IPS DF 19.7 (cell line): Measurements from ENCODE around the gene BMP7.
"Not testable (repeated sequence)": the region's sequence is repeated elsewhere in the genome, so short reads cannot be mapped to it uniquely, and the experiment has no call there.

Experiments
- DNase-seq: peaks from one replicate; pipeline ENCODE4 v3.0.0-alpha.2; 2013; ENCODE audit warnings: low read depth, low spot score

The BMP7 gene

DNA sequence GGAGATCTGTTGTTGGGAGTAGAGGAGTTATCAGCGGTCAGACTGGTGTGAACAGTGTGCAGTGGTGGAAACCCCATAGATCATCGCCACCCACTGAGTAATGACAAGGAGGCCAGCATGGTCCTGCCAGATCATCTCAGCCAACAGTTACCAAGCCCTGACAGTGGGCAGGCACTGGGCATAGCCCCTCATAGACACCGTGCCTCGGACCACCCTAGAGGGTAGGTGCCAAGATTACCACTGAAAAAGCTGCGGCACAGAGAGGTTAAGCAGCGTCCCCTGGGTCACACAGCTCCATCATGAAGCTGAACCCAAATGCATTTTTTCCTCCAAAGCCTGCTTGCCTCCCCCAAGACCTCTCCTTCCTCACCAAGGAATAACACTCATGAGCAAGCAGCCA, 21.5 kb upstream of the BMP7 start:
- no peak for DNase-seq

DNA sequence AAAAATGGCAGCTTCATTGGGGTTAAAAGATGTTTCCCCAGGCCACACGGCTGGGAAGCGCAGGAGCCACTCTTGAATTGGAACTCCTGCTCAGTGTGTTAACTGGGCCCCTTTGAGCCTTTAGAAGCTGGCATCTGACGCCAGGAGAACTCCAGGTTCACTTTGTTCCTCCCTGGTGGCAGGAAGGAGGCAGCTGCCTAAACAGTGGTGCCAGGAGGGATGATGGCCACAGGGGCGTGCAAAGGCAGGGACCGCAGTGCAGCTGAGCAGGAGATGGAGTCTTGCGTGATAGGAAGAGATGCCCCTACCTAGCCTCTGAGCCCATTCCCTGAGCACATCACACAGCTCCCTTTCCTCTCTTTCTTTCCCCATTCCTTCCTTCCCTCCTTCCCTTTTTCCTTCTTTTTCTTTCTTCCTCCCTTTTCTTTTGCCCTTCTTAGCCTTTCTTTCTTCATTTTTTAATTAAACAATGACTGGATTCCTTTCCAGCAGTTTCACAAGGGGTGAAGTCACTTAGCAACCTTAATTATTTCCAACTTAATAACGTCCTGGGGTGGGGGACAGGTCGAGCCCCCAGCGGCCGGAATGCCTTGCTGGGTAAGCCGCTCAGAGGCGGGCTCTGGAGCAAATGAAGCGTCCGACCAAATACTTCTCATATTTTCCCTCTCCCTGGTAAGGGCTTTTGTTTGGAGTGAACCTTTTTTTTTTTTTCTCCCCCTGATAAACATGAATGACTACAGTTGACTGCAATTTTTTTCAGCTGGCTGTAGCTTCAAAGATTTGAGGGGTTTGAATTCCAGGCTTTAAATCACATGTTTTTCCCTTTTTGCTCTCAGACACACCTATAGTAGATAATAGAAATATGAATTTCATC, 20.8 kb upstream of the BMP7 start:
- no peak for DNase-seq

DNA sequence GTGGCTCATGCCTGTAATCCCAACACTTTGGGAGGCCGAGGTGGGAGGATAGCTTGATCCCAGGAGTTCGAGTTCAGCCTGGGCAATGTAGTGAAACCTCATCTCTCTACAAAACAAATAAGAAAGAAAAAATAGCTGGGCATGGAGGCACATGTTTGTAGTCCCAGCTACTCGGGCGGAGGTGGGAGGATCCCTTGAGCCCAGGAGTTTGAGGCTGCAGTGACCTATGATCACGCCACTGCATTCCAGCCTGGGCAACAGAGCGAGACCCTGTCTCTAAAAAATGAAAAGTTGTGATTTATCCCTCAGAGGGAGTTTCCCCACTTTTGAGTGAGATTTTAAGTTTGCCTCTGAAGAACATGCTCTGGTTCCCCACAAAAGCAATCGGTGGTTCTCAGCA, 17.4 kb upstream of the BMP7 start:
- no peak for DNase-seq

DNA sequence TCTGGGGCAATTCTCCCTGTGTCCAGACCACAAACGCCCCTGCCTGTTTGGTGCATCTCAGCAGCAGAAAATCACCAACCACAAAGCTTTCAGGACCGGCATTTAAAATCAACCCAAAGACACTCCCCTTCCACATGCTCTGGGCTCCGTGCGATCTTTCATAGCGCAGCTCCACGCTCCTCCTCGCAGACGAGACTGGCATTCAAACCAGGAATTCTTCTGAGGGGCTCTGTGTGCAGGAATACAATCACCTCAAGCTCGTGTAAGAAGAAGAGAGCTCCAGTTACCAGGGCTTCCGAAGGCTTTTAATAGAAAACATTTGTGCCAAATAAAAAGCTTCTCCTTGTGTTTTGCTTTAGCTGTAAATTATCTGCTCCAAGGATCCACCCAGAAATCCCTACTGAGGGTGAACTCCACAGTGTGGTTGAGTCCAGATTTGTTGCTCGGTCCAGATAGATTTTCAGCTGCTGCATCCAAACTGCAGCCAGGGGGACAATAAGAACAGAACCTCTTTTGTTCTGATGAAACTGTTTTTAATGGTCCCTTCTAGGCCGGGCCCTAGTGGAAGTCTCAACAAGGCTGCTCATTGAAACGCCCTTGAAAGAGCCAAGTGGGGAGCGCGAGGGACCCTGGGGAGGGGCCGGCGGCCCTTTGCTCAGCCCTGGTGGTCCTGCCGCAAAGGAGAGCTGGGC, 16.4 kb upstream of the BMP7 start:
- no peak for DNase-seq

DNA sequence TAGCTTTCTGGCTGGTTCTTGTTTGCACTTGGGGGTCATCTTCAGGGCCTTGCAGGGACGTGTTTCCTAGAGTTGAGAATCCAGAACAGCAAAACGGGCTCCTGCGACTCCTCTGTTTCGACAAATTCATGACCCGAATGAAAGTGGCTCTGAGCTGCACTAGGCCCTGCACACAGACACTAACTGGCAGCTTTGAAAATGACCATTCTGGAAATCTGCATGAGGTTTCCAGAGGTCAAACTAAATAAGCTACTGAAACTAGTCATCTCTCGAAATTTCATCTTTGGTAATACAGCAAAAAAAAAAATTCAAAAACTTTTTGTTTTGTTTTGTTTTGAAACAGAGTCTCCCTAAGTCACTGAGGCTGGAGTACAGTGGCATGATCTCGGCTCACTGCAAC, 15.5 kb upstream of the BMP7 start:
- DNase-seq = no peak

DNA sequence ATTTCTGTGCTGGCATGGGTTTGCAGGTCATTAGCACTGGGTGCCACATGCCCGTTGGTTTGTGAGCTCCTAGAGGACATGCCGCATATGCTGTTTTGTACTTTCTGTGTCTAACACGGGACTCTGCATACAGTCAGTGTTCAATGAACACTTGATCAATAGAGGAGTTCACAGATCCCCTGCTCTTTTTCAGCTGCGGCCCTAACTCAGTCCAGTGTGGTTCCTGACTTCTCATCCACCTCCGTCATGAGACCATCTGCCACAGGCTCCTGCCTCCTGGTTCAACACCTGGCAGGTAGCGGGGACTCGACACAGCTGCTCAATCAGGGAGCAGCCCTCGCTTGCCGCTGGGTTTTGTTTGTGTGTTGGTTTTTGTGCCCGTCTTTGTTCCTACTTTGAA, 13.8 kb upstream of the BMP7 start:
- DNase-seq = no peak

DNA sequence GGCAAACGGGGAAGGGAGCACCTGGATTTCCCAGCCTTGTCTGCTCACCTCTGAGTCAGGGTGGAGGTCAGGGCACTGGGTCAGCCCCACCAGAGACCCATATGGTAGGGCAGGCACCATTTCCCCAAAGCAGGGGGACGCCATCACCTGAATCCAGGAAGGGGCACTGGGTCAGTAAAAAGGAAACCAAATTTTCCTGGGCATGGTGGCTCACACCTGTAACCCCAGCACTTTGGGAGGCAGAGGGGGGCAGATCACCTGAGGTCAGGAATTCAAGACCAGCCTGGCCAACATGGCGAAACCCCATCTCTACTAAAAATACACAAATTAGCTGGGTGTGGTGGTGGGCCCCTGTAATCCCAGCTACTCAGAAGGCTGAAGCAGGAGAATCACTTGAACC, 13.1 kb upstream of the BMP7 start:
- DNase-seq = not testable (repeated sequence)

DNA sequence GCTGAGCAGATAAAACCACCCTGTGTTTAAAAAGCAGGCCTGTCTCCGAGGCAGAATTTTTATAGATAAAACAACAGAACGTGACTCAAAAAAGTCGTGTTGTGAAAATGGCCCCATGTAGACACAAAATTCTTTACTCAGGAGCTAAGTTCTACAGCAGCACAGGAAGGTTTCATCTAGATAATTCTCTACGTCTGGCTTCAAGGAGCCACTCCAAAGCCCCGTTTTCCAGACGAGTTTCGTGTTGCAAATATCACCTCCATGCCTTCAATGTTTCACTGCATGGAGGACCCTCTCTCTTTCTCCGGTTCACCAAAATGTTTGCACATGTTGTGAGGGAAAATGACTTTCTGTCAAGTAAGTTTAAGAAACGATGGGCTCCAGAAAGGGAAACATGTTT, 12.0 kb upstream of the BMP7 start:
- no peak for DNase-seq

DNA sequence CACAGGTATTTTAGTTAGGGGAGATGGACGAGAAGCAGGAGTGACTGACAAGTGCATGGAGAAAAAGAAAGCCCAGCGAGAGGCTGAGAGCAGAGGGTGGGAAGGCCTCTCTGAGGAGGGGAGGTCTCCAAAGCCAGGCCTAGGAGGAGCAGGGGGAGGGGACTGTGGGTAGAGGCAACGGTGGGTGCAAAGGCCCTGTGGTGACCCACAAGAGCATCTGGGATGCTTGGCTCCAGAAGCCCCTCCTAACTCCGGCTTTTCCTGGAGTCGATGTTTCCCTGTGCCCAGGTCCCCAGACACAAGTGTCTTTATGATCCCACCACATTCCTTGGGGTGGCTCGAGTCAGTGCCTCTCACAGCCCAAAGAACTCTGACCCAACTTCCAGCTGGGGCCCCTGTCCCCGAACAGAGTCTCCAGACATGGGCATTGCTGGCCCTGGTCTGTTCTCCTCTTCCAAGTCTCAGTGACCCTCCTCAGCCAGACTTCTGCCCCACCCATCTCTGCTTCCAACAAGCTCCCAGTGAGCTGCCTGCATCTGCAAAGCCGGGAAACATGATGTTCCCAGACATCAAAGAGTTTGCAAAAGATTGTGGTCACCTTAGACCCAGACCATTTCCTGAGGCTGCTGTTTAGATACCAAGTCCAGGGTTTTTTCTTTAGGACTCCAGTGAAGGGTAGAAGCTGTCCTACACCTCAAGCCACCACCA, 11.1 kb upstream of the BMP7 start:
- no peak for DNase-seq

DNA sequence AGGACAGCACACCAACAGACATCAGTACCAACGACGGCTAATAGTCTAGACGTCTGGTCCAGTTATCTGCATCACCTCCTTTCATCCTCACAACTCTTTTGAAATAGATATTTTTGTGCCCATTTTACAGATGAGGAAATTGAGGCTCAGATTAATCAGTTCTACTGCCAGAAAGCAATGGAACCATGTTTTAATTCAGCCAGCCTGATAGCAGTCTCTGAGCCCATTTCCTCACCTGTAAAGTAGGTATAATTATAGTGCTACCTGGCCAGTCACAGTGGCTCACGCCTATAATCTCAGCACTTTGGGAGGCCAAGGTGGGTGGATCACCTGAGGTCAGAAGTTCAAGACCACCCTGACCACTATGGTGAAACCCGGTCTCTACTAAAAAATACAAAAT, 9.8 kb upstream of the BMP7 start:
- DNase-seq = no peak

DNA sequence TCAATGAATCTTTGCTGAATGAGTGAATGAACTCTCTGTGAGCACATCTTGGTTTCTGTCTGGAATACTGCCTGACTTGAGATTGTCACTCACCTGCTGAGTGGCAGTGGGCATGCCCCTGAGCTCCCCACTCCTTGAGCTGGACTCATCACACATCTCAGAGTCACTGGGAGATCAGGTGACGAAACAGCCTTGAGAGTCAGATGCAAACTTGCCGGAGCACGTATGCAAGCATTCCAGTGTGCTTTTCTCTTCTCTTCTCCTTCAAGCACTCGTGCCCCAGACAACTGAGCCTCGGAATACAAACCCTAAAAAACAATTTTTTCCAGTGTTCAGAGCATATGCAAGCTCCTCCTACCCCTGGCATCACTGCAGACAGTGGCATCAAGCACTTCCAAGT, 9.4 kb upstream of the BMP7 start:
- DNase-seq = no peak

DNA sequence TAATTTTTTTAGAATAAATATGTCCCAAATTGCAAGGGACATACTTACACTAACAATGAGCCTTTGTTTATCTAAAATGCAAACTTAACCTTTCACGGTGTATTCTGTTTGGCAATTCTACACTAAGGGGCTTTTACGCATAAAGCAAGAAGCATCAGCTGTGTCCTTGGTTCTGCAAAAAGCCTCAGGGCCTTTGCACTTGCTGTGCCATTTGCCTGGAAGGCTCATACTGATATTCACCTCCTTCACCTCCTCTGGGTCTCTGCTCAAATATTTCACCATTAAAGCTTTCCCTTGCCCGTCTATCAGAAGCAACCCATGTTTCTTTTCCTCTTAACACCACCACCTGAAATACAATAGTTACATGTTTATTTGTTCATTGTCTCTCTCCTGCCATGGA, 8.9 kb upstream of the BMP7 start:
- DNase-seq = no peak

DNA sequence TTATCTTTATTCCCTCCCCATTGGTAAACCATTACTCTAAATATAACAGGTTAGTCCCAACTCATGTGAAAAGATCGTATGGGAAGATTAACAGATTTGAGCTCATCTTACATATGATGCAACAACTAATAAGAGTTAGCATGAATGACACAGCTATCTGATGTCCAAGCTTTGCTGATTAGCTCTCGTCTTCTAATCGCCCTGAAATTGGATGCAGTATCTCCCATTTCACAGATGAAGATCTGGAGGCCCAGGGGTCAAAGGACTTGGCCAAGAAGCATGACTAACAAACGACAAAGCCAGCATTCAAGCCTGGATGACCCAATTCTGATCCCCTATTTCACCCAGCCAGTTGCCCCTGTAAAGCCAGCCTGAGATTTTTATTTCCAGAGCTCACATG, 8.4 kb upstream of the BMP7 start:
- DNase-seq = no peak

DNA sequence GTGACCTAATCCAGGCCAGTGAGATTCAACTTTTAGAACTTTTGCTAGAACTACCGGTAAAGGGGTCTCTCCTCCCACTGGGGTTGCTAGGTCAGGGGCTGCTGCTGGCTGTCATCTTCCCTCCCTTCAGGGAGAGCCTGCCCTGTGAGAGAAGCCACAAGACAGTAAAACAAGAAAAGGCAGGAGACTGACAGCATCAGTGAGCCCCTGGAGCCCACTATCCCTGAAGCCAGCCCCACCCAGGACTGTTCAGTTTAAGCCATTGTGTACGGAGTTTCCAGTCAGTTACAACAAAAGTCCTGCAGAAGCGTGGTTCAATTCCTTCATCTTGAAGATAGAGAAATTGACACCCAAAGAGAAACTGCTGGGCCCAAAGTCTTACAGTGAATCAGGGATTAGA, 7.9 kb upstream of the BMP7 start:
- no peak for DNase-seq

DNA sequence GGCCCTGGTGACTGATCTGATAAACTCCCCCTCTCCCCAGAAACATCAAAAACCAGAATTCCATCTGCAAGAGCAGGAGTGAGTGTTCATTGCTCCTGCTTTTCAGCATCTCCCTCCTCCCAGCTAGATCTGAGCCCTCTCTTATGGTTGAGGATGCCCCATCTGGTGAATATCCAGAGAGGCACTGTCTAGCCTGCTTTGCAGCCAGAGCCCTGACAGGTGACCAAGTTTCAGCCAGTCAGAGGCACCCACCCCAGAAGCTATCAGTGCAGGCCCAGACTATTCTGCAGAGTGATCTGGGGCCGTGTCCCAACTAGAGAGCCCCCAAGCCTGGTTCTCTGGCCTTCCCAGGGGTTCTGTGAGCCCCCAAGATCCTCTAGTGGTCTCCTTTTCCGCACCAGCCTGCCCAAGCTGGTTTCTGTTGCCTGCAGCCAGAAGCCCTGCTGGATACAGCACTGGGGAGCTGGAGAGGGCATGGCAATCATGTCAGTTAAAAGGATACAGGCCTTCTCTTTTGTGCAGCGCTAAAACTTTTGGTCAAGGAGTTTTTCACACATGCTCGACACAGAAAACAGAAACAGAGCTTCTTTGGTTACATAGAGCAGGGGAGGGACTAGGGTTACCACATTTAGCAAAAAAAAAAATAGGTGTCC, 6.6 kb upstream of the BMP7 start:
- DNase-seq = no peak

DNA sequence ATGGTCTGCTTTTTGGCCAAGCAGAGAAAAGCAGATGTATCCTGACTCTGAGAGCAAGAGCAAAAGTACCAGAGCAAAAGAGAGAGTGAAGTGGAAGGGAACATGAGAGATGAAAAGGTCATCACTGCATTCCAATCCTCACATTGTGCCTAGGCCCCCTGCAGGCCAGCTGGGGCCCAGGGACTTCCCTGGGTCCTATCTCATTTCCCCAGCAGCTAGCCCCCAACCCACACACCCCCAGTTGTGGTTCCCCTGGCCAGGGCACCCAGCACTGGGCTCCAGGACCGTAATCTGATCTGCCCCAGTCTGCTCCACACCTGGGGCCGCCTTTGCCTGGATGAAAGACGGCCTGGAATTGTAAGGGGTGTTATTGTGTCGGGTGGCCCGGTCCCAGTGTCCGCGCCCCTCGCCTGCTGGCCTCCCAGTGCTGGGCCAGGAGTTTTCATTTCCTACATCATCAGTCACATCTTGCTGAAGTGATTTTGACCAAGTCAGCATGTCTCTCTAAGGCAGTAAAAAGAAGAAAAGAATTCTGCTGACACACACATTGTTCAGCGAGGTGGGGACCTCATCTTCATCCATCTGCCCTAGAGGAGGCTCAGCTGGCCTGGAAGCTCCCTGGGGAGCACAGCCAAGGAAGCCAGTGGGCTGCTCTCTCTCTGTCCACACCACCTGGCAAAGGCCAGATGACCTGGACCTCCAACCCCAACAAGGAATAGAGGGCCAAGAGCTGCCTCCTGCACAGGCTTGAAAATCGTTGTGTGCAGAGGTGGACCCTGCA, 4.0 kb upstream of the BMP7 start:
- DNase-seq = no peak

DNA sequence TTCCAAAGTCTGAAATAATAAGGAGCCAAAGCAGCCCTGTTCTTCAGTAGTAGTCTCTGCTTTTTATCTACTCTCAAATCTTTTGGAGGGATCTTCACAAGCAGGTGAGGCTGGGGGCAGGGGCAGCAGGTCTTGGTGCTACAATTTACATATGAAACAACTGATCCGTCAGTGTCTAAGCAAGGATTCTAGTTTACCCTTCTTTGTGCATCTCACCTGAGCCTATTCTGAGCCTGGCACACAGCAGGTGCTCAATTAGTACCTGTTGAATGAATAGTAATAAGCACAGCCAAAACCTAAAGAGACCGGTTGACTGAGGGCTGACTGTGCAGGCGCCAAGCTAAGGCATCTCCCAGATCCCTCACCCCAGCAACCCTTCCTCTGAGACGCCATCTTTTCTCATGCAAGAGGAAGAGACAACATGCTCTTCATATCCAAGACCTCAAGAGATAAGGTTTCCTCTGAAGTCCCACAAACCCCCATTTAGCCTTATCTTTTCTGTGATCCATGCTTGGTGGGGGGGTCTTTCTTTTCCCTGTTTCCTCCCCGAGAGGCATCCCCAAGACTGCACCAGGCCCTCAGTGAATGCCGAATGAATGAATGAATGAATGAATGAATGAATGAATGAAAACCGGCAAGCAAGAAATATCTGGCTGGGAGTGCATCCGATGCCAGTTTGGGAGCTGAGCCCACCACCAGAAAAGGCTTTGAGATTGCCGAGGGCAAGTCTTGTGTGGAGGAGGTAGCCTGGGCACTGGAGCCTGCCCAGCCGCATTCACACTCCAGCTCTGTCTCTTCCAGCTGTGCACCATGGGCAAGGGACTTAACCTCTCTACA, 2.9 kb upstream of the BMP7 start:
- no peak for DNase-seq

DNA sequence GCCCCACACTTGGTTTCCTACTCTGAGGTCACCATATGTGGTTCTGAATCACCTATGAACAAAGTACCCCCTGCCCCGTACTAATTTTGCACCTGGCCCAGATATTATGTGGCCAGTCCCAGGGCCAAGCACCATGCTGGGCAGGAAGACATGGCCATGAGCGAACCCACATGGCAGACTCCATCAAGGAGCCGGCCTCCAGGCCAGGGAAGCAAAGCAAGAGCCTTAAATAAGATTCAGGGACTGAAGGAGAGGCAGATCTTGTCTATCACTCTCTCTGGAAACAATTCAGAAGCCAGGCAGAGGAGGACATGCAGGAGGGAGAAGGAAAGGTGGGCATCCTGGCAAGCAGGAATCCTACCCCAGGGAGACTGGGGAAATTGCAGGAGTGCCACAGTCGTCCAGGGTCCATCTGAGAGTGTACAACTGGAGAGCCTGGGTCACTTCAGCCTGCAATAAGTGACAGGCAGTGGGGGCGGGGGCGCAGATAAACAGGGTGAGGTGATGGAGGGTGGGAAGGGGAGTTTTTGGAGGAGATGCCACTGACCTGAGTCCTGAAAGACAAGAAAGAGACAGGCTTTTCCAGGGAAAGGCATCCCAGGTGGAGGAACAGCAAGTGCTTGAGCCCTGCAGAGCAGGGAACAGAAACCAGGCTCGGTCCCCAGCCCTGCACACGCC, 2.1 kb upstream of the BMP7 start:
- DNase-seq = no peak

DNA sequence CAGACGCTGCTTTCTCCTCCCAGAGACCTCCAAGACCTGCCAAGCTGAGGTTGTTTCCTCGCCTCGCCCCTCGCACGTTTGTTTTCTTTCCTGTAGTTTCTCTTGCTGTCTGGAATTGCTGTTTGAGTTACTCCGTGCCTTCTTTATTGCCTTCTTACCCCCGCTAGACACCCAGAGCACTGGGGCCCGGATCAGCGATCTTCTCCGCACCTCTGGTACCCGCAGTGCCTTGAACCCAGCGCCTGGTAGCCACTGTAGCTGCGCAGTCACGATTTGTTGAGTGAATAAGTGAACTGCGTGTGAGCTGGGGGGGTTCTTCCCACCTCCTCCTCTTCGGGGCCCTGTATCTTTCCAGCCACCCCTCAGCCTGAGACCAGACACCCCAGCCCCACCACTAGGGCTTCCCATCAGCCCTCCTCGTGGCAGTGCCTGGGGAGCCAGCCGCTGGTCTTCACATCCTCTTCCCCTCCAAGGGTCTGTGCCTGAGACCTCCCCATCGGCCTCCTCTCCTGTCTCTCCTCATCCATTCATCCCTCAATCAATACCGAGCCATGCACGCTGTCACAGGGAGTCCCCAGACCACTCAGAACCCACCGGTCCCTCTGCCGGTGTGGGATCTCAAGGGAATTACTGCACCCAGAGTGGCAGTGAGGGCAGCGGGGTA, 849 bp upstream of the BMP7 start:
- DNase-seq = no peak

DNA sequence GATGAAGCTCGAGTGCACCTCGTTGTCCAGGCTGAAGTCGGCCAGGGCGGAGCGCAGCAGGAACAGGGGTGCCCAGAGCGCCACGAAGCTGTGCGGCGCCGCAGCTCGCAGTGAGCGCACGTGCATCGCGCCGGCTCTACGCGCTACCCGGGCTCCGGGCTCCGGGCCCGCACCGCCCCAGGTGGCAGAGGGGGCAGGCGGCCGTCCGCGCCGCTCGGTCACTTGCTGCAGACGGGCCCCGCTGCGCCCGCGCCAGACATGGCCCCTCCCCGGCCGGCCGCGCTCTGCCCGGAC, 497 bp downstream of the BMP7 start:
- DNase-seq = no peak
